B cell (primary cell): ENCODE measurements around the gene POU5F1. TPM values are rescaled to one million over a fixed set of nuclear protein-coding genes. Genes with fewer than 3 reads are reported as not detected.

Source experiments
- ATAC-seq: fragments of 200-7000 bp; cut with Tn5 transposase; one replicate; pipeline ENCODE4 v1.10.0; 2021; ENCODE audit warnings: low read depth, mild to moderate bottlenecking, moderate number of reproducible peaks, moderate library complexity
- CTCF ChIA-PET: fragments of 350-600 bp; sonication (Branson Sonifier 250); formaldehyde crosslinking; loops from one replicate; lab custom pipeline; 2021; ENCODE audit warnings: antibody characterized with exemption, inconsistent platforms; lab: Charles Lee
- POLR2A ChIA-PET: fragments of 350-600 bp; sonication (Branson Sonifier 250); formaldehyde crosslinking; loops from one replicate; lab custom pipeline; 2021; ENCODE audit warnings: antibody characterized with exemption; lab: Charles Lee
- DNase-seq: peaks from one replicate; pipeline ENCODE4 v3.0.0; 2013
- H2AFZ ChIP-seq: 2 replicates; pipeline ENCODE4 v1.6.1; 2012; ENCODE audit warnings: mild to moderate bottlenecking, low read depth, low read length; ENCODE audit not compliant: insufficient read depth, poor library complexity, severe bottlenecking
- H3K27ac ChIP-seq, 2 donors: 1 replicate in 1 of 2; 2 replicates in 1 of 2; pipeline ENCODE4 v1.5.1; 2012 to 2013; ENCODE audit warnings: low read length in 2 of 2, mild to moderate bottlenecking in 2 of 2, moderate library complexity in 1 of 2
- H3K27me3 ChIP-seq, 4 experiments: fragments of 200-600 bp in 1 of 4; sonication (generic) in 1 of 4; replicated peaks in 1 of 4; 1 replicate in 2 of 4; 2 replicates in 2 of 4; pipeline versions ENCODE4 v1.6.1 to v1.7.0; 2013 to 2016; ENCODE audit warnings: low read length in 3 of 4, mild to moderate bottlenecking in 2 of 4, mixed read lengths in 1 of 4, moderate library complexity in 1 of 4; ENCODE audit not compliant: insufficient read depth in 4 of 4, control insufficient read depth in 3 of 4; ENCODE audit errors: control extremely low read depth in 1 of 4
- H3K36me3 ChIP-seq, 2 experiments: replicated peaks in 1 of 2; 1 replicate in 1 of 2; 2 replicates in 1 of 2; pipeline versions ENCODE4 v1.6.1 to v1.7.1; 2013; ENCODE audit warnings: low read length in 1 of 2; ENCODE audit not compliant: insufficient read depth in 2 of 2, control insufficient read depth in 1 of 2; ENCODE audit errors: control extremely low read depth in 1 of 2, extremely low read depth in 1 of 2
- H3K4me1 ChIP-seq, 2 donors: fragments of 200-600 bp in 1 of 2; sonication (generic) in 1 of 2; 1 replicate in 1 of 2; 2 replicates in 1 of 2; pipeline versions ENCODE4 v1.5.1 to v1.6.1; 2013 to 2017; ENCODE audit warnings: low read length in 2 of 2; ENCODE audit not compliant: control insufficient read depth in 2 of 2, insufficient read depth in 2 of 2
- H3K4me2 ChIP-seq: replicated peaks from 2 replicates; pipeline ENCODE3; 2012; ENCODE audit warnings: mild to moderate bottlenecking, low read depth, low read length; ENCODE audit not compliant: poor library complexity, severe bottlenecking
- H3K4me3 ChIP-seq, 5 experiments: fragments of 200-600 bp in 1 of 5; sonication (generic) in 1 of 5; 1 replicate in 3 of 5; 2 replicates in 2 of 5; pipeline versions ENCODE4 v1.5.1 to v1.7.0; 2011 to 2016; ENCODE audit warnings: low read length in 4 of 5, mild to moderate bottlenecking in 4 of 5, low read depth in 2 of 5, control low read depth in 1 of 5, moderate library complexity in 1 of 5; ENCODE audit not compliant: insufficient read depth in 1 of 5; ENCODE audit errors: control extremely low read depth in 1 of 5, extremely low read depth in 1 of 5
- H3K79me2 ChIP-seq: fragments of 200-600 bp; sonication (generic); one replicate; pipeline ENCODE4 v1.6.0; 2016; ENCODE audit warnings: low read length; ENCODE audit not compliant: control insufficient read depth, insufficient read depth
- H3K9ac ChIP-seq: fragments of 200-600 bp; sonication (generic); 2 replicates; pipeline ENCODE4 v1.6.1; 2017; ENCODE audit warnings: mild to moderate bottlenecking, low read length, moderate library complexity
- H3K9me3 ChIP-seq, 3 donors: one replicate each; pipeline versions ENCODE4 v1.6.1 to v1.7.1; 2013; ENCODE audit warnings: low read length in 2 of 3; ENCODE audit not compliant: control insufficient read depth in 2 of 3, insufficient read depth in 1 of 3; ENCODE audit errors: control extremely low read depth in 1 of 3
- H4K20me1 ChIP-seq: 2 replicates; pipeline ENCODE4 v1.6.0; 2012; ENCODE audit warnings: mild to moderate bottlenecking, low read length; ENCODE audit not compliant: insufficient read depth, control insufficient read depth, poor library complexity, severe bottlenecking
- H3K27ac Mint-ChIP-seq: one replicate; pipeline ENCODE4 v1.8.0; 2021; ENCODE audit warnings: mixed read lengths
- H3K27me3 Mint-ChIP-seq: one replicate; pipeline ENCODE4 v1.8.0; 2021; ENCODE audit warnings: mixed read lengths
- H3K4me1 Mint-ChIP-seq: one replicate; pipeline ENCODE4 v1.8.0; 2021; ENCODE audit warnings: mixed read lengths
- H3K4me3 Mint-ChIP-seq: one replicate; pipeline ENCODE4 v1.8.0; 2021; ENCODE audit warnings: mixed read lengths
- H3K9me3 Mint-ChIP-seq: one replicate; pipeline ENCODE4 v1.8.0; 2022; ENCODE audit warnings: mixed read lengths; ENCODE audit not compliant: insufficient read depth
- CTCF ChIP-seq: fragments of 200-600 bp; IDR thresholded peaks from one replicate; pipeline ENCODE4 v1.8.0; 2022; ENCODE audit warnings: antibody characterized with exemption, mild to moderate bottlenecking
- EZH2 ChIP-seq: IDR thresholded peaks from 2 replicates; pipeline ENCODE4 v1.6.1; 2012; ENCODE audit warnings: borderline replicate concordance, low read depth, mild to moderate bottlenecking, moderate library complexity, low read length; ENCODE audit not compliant: insufficient read depth, poor library complexity, severe bottlenecking
- WGBS: methylation state at CpG from one replicate; pipeline ENCODE4 v1.1.5; 2013; ENCODE audit warnings: missing lambda C conversion rate; ENCODE audit not compliant: insufficient coverage; 5-methylcytosine and 5-hydroxymethylcytosine counted together
- intact Hi-C: fragments of 100-400 bp; cut with micrococcal nuclease; formaldehyde crosslinking; loops from one replicate; pipeline ENCODE4 v1.10.0; 2022
- polyA plus RNA-seq: library from polyadenylated mRNA; depleted of rRNA; stranded (reverse); fragments of >200 nt; gene quantifications from 2 replicates; pipeline ENCODE4 v1.2.3, GENCODE V29; 2012
- total RNA-seq, 2 donors: library from RNA; stranded (reverse); fragments of 120-200 nt in 1 of 2; gene quantifications; 1 replicate in 1 of 2; 2 replicates in 1 of 2; pipeline versions ENCODE4 v1.2.3 to v1.2.4, GENCODE V29; 2013 to 2022

POU5F1 gene
- total and polyA plus RNA-seq, 2 donors (not counting 1 experiment from before 2014, with no cell fraction given): 0.76 to 0.88 TPM

- Mint-ChIP-seq H3K27ac (no peak overlapping the region), H3K4me3 (no peak overlapping the region), H3K27me3 (no peaks in the 10 kb centered on the region), H3K4me1 (peaks cover 30% of the 10 kb centered on the region), H3K9me3 (no peaks in the 10 kb centered on the region)
- no peaks in the 10 kb centered on the region for H3K27me3 ChIP-seq
- TF ChIP-seq CTCF (no peak), EZH2 (no peak)
- POLR2A ChIA-PET: interaction anchor here (0.7 kb wide), 1 partner anchor 15 kb away, joined by 3 read pairs; no protein-coding TSS in a partner anchor
- H3K4me2 ChIP-seq: no peak overlapping the region
- no peak overlapping the region for H3K4me3 ChIP-seq
- H4K20me1 ChIP-seq: no peaks in the 10 kb centered on the region
- CTCF ChIA-PET: interaction anchor here (1.4 to 1.6 kb wide), 2 partner anchors 203 to 278 kb away, joined by 3 to 6 read pairs; no protein-coding TSS in a partner anchor
- intact Hi-C loops: no loop called here
- H3K4me1 ChIP-seq: peaks cover 5 to 19% of the 10 kb centered on the region in 2 donors
- no peak overlapping the region for H3K27ac ChIP-seq
- H3K9ac ChIP-seq: no peak overlapping the region
- no peaks in the 10 kb centered on the region for H3K9me3 ChIP-seq
- no peaks in the 10 kb centered on the region for H3K36me3 ChIP-seq
- no peak overlapping the region for H2AFZ ChIP-seq
- DNase-seq: no peak
- no peaks in the 10 kb centered on the region for H3K79me2 ChIP-seq
- ATAC-seq: no peak
Observed at GRCh38 chr6:31163922-31164321, 6.6 kb downstream of the POU5F1 start.

- Histone ChIP-seq H3K4me2 (no peak overlapping the region), H4K20me1 (no peaks in the 10 kb centered on the region), H3K27ac (no peak overlapping the region), H3K79me2 (no peaks in the 10 kb centered on the region), H3K4me1 (peaks cover 7 to 25% of the 10 kb centered on the region in 2 donors), H3K9me3 (no peaks in the 10 kb centered on the region), H3K27me3 (no peaks in the 10 kb centered on the region), H3K4me3 (no peak overlapping the region), H3K36me3 (no peaks in the 10 kb centered on the region), H2AFZ (no peak overlapping the region), H3K9ac (no peak overlapping the region)
- no peak overlapping the region for H3K27ac Mint-ChIP-seq
- ChIA-PET POLR2A (no interaction called here), CTCF (interaction anchor here (1.4 kb wide), 1 partner anchor 280 kb away, joined by 3 read pairs; no protein-coding TSS in a partner anchor)
- H3K9me3 Mint-ChIP-seq: no peaks in the 10 kb centered on the region
- DNase-seq (no peak), ATAC-seq (no peak)
- no peaks in the 10 kb centered on the region for H3K27me3 Mint-ChIP-seq
- H3K4me1 Mint-ChIP-seq: peaks cover 40% of the 10 kb centered on the region
- H3K4me3 Mint-ChIP-seq: no peak overlapping the region
- intact Hi-C loops: no loop called here
- 90% methylated on average over 11 of the region's 13 CpGs for WGBS
- no peak for TF ChIP-seq CTCF
- no peak for TF ChIP-seq EZH2
Observed at GRCh38 chr6:31162463-31163165, 7.9 kb downstream of the POU5F1 start.
